ENCODE data around the gene ZBTB26. TPM values are rescaled to one million over a fixed set of nuclear protein-coding genes. Genes with fewer than 3 reads are reported as not detected.
A peak's percentile ranks its signal among the peaks of the same experiment; 100 is the strongest.

Gene ZBTB26
- total RNA-seq, 4 donors from 2014 or later, result 8.8 to 14.9 (median 12.4) TPM

- no peak for DNase-seq
- H3K36me3 ChIP-seq, result no peaks in the 10 kb centered on the region
- H3K27me3 ChIP-seq, result no peaks in the 10 kb centered on the region
- H3K4me3 ChIP-seq, result no peak overlapping the region
- no peaks in the 10 kb centered on the region for H3K9me3 ChIP-seq
- intact Hi-C loops (cut with DNase I; ENCODE audit: low total_unique reads), result no loop called here
- H3K4me1 ChIP-seq, result peaks cover 0 to 4% of the 10 kb centered on the region in 2 donors
- no peak for TF ChIP-seq CTCF (IDR thresholded peaks at IDR 0.05)
- H3K27ac ChIP-seq, result no peak overlapping the region
These were observed 1.4 kb downstream of the ZBTB26 start for GRCh38 chr9:122929796-122930354.

- TF ChIP-seq POLR2A (IDR thresholded peaks at IDR 0.05) (no peak), CTCF (IDR thresholded peaks at IDR 0.05) (no peak)
- DNase-seq, result no peak
- H3K27ac ChIP-seq, result no peak overlapping the region
- no peak overlapping the region for H3K4me3 ChIP-seq
- H3K36me3 ChIP-seq, result no peaks in the 10 kb centered on the region
- intact Hi-C loops (cut with DNase I; ENCODE audit: low total_unique reads), result no loop called here
- H3K27me3 ChIP-seq, result no peaks in the 10 kb centered on the region
- no peaks in the 10 kb centered on the region for H3K4me1 ChIP-seq
- H3K9me3 ChIP-seq, result no peaks in the 10 kb centered on the region
These were observed 7.4 kb downstream of the ZBTB26 start for GRCh38 chr9:122923947-122924346.

- no peaks in the 10 kb centered on the region for H3K4me1 ChIP-seq
- no peak overlapping the region for H3K4me3 ChIP-seq
- H3K27ac ChIP-seq, result no peak overlapping the region
- no peaks in the 10 kb centered on the region for H3K36me3 ChIP-seq
- H3K27me3 ChIP-seq, result no peaks in the 10 kb centered on the region
- no peak for DNase-seq
- TF ChIP-seq CTCF (IDR thresholded peaks at IDR 0.05), result no peak
- no peaks in the 10 kb centered on the region for H3K9me3 ChIP-seq
- intact Hi-C loops (cut with DNase I; ENCODE audit: low total_unique reads), result no loop called here
These were observed 8.6 kb downstream of the ZBTB26 start for GRCh38 chr9:122922713-122923112.

GRCh38 chr9:122918310-122918709 lies 13.0 kb downstream of the ZBTB26 start:
- Histone ChIP-seq H3K36me3 (no peaks in the 10 kb centered on the region), H3K4me1 (no peaks in the 10 kb centered on the region), H3K27me3 (no peaks in the 10 kb centered on the region), H3K27ac (no peak overlapping the region), H3K9me3 (no peaks in the 10 kb centered on the region), H3K4me3 (no peak overlapping the region)
- no peak for DNase-seq
- TF ChIP-seq CTCF (IDR thresholded peaks at IDR 0.05) (no peak), POLR2A (IDR thresholded peaks at IDR 0.05) (no peak)
- intact Hi-C loops (cut with DNase I; ENCODE audit: low total_unique reads), result no loop called here

- TF ChIP-seq CTCF (IDR thresholded peaks at IDR 0.05), result no peak
- no peak for TF ChIP-seq POLR2A (IDR thresholded peaks at IDR 0.05)
- Histone ChIP-seq H3K9me3 (no peaks in the 10 kb centered on the region), H3K4me1 (peaks cover 0 to 5% of the 10 kb centered on the region in 2 donors), H3K4me3 (peak within 1 kb of the TSS; percentile 68 to 73), H3K27me3 (no peaks in the 10 kb centered on the region), H3K27ac (peak within 1 kb of the TSS; percentile 76 to 86), H3K36me3 (no peaks in the 10 kb centered on the region)
- DNase-seq, result peak; percentile 69
- intact Hi-C loops (cut with DNase I; ENCODE audit: low total_unique reads), result no loop called here
These were observed 18.2 kb downstream of the ZBTB26 start, which contains the start of gene ZBTB6 for GRCh38 chr9:122912964-122913673. ZBTB6 (minus strand) TSS chr9:122913323; CDS start chr9:122912072, 1,251 bp downstream.

Data from uterus (tissue), 4 donors.